Right atrium auricular region (tissue), 2 donors: ENCODE measurements around the gene ABCB10. TPM values are rescaled to one million over a fixed set of nuclear protein-coding genes. Genes with fewer than 3 reads are reported as not detected.
A peak's percentile ranks its signal among the peaks of the same experiment; 100 is the strongest.
"Not testable (repeated sequence)": the region's sequence is repeated elsewhere in the genome, so short reads cannot be mapped to it uniquely, and the experiment has no call there.

Source experiments
- DNase-seq: peaks from one replicate; pipeline ENCODE4 v3.0.0-alpha.2; 2019; ENCODE audit warnings: low spot score
- H3K27ac ChIP-seq, 2 donors: fragments of 200-600 bp; sonication (generic); 1 replicate in 1 of 2; 2 replicates in 1 of 2; pipeline ENCODE4 v1.5.1; 2016 to 2019
- H3K27me3 ChIP-seq, 2 donors: fragments of 200-600 bp; sonication (generic); one replicate each; pipeline versions ENCODE4 v1.5.1 to v1.6.0; 2017 to 2019
- H3K36me3 ChIP-seq: fragments of 200-600 bp; sonication (generic); one replicate; pipeline ENCODE4 v1.5.1; 2016
- H3K4me1 ChIP-seq, 2 donors: fragments of 200-600 bp; sonication (generic); one replicate each; pipeline versions ENCODE4 v1.5.1 to v1.6.0; 2017 to 2019
- H3K4me3 ChIP-seq, 2 donors: fragments of 200-600 bp; sonication (generic); 1 replicate in 1 of 2; 2 replicates in 1 of 2; pipeline ENCODE4 v1.5.1; 2017 to 2019; ENCODE audit warnings: mild to moderate bottlenecking in 1 of 2, moderate library complexity in 1 of 2
- H3K9me3 ChIP-seq, 2 donors: fragments of 200-600 bp; sonication (generic); one replicate each; pipeline ENCODE4 v1.5.1; 2019
- total RNA-seq, 2 donors: library from RNA; depleted of rRNA; stranded (reverse); fragments of >200 nt; gene quantifications; one replicate each; pipeline ENCODE4 v1.1.0, GENCODE V29; 2016
- TF ChIP-seq, protein P1 (sequence below), 2 donors: fragments of 200-600 bp; sonication (generic); IDR thresholded peaks; one replicate each; pipeline ENCODE4 v1.5.1; 2019; ENCODE audit warnings: antibody characterized with exemption in 2 of 2

ABCB10 gene
- total RNA-seq, 2 donors from 2014 or later, result 8.6 to 9.2 TPM

DNA sequence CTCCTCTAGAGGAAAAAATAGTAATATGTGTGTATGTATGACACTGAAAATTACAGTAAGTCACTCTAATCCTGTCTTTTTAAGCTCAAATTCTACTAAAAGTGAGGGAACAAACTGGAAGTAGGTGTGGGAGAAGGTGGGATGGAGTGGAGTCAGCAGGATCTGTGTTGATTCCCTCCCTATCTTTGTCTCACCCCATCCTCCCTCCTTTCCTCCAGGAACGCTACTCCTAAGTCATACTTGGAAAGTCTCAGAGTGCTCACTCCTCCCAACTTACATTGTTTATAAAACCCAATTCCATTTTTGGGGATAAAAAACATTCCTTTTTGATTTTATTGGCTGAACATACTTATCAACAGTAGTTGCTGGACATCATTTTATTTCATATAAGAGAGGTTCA, 35.5 kb downstream of the ABCB10 start:
- Histone ChIP-seq H3K27ac (no peak overlapping the region), H3K36me3 (peaks cover 57% of the 10 kb centered on the region)

DNA sequence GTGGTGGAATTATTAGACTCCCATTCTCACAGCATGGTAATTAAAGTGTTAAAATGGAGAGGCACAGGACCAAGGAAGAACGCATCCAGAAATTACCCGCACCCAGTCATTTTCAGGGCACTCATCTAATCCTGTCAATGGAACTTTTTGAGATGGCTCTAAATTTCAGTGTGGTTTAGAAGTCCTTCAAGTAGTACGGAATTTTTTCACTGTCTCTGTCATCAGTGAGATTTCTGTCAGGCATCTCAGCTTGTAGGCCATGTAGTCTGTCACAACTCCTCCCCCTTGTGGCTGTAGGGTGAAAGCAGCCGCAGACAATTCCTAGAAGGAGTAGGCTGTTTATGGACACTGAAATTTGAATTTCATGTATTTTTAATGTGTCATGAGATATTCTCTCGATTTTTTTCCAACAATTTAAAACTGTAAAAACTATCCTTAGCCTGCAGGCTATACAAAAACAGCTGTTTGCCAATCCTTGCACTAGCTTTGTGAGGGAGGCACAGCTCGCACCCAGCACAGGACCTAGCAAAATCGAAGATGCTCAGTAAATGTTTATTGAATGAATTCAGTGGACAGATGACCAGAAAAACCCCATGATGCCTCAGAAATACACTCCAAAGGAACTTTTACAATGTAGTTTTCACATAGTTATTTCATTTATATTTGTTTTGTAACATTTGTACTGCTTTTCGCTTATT, 43.8 kb downstream of the ABCB10 start:
- DNase-seq, result peak; percentile 63
- no peak overlapping the region for H3K27ac ChIP-seq
- no peaks in the 10 kb centered on the region for H3K27me3 ChIP-seq
- no peaks in the 10 kb centered on the region for H3K4me1 ChIP-seq
- H3K36me3 ChIP-seq, result no peaks in the 10 kb centered on the region
- TF ChIP-seq, protein P1, sequence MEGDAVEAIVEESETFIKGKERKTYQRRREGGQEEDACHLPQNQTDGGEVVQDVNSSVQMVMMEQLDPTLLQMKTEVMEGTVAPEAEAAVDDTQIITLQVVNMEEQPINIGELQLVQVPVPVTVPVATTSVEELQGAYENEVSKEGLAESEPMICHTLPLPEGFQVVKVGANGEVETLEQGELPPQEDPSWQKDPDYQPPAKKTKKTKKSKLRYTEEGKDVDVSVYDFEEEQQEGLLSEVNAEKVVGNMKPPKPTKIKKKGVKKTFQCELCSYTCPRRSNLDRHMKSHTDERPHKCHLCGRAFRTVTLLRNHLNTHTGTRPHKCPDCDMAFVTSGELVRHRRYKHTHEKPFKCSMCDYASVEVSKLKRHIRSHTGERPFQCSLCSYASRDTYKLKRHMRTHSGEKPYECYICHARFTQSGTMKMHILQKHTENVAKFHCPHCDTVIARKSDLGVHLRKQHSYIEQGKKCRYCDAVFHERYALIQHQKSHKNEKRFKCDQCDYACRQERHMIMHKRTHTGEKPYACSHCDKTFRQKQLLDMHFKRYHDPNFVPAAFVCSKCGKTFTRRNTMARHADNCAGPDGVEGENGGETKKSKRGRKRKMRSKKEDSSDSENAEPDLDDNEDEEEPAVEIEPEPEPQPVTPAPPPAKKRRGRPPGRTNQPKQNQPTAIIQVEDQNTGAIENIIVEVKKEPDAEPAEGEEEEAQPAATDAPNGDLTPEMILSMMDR (IDR thresholded peaks at IDR 0.05), result peak; percentile 68 to 81
- no peak overlapping the region for H3K4me3 ChIP-seq
- H3K9me3 ChIP-seq, result no peaks in the 10 kb centered on the region

More for the DNA sequence above, 35.5 kb downstream of the ABCB10 start:
- Histone ChIP-seq H3K9me3 (no peaks in the 10 kb centered on the region), H3K4me1 (no peaks in the 10 kb centered on the region), H3K27me3 (no peaks in the 10 kb centered on the region), H3K4me3 (no peak overlapping the region)
- TF ChIP-seq, protein P1 (IDR thresholded peaks at IDR 0.05), result no peak
- DNase-seq, result no peak

DNA sequence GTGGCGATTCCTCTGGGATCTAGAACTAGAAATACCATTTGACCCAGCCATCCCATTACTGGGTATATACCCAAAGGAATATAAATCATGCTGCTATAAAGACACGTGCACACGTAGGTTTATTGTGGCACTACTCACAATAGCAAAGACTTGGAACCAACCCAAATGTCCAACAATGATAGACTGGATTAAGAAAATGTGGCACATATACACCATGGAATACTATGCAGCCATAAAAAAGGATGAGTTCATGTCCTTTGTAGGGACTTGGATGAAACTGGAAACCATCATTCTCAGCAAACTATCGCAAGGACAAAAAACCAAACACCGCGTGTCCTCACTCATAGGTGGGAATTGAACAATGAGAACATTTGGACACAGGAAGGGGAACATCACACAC, 46.9 kb downstream of the ABCB10 start:
- H3K9me3 ChIP-seq, H3K27ac ChIP-seq: not testable (repeated sequence)
- peaks cover 0 to 18% of the 10 kb centered on the region in 2 donors for H3K4me1 ChIP-seq

DNA sequence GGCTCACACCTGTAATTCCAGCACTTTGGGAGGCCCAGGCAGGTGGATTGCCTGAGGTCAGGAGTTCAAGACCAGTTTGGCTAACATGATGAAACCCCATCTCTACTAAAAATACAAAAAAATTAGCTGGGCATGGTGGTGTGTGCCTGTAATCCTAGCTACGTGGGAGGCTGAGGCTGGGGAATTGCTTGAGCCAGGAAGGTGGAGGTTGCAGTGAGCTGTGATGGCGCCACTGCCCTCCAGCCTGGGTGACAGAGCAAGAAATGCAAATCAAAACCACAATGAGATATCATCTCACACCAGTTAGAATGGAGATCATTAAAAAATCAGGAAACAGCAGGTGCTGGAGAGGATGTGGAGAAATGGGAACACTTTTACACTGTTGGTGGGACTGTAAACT, 47.3 kb downstream of the ABCB10 start:
- peaks cover 0 to 18% of the 10 kb centered on the region in 2 donors for H3K4me1 ChIP-seq
- H3K27ac ChIP-seq, H3K36me3 ChIP-seq, H3K27me3 ChIP-seq, H3K4me3 ChIP-seq, H3K9me3 ChIP-seq, DNase-seq: not testable (repeated sequence)

More for the DNA sequence above, 46.9 kb downstream of the ABCB10 start:
- not testable (repeated sequence) for H3K27me3 ChIP-seq, DNase-seq, H3K4me3 ChIP-seq, H3K36me3 ChIP-seq

DNA sequence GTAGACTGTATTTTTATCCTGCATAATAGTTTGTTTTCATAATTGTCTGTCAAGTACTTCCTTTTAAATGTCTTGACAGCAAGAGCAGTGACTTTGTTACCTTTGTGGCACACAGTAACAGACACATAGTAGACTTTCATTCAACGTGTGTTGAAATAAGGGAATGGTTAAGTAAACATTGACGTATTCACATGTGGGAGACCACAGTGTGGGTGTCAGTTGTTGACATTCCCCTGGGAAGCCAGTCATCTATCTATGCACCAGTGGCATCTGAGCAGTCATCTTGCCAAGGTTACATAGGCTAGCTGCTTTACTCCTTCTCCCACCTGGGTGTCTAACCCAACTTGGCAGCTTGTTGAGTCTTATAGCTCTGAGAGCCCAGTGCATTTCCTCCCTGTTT, 48.9 kb downstream of the ABCB10 start:
- H3K9me3 ChIP-seq, result no peaks in the 10 kb centered on the region
- no peaks in the 10 kb centered on the region for H3K27me3 ChIP-seq
- peaks cover 7% of the 10 kb centered on the region for H3K36me3 ChIP-seq
- DNase-seq, result no peak
- no peak overlapping the region for H3K4me3 ChIP-seq
- peaks cover 0 to 18% of the 10 kb centered on the region in 2 donors for H3K4me1 ChIP-seq
- no peak overlapping the region for H3K27ac ChIP-seq
- TF ChIP-seq, protein P1 (IDR thresholded peaks at IDR 0.05), result no peak

DNA sequence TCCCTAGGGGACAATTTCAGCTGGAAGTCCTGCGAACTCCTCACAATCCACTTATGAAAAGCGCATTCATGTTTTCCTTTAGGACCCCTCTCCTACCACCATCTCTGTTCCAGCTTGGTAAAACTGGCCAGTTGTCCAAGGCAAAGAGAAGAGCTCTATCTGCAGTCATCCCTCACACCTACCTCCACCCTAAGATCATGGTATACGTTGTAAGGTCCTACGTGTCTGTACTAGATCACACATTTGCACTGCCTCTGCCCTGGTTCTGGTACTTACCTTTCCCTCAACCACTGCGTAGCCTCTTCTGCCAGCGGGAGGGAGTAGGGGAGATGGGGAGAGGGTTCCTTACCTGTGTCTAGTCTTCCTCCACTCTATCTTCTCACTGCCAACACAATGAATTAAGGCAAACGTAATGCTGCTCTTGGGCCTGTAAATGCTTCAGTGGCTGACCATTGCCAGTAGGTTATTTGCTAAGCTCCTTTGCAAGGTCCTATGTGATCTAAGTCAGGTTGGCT, 49.6 kb downstream of the ABCB10 start:
- Histone ChIP-seq H3K27me3 (no peaks in the 10 kb centered on the region), H3K9me3 (no peaks in the 10 kb centered on the region), H3K4me1 (peaks cover 0 to 18% of the 10 kb centered on the region in 2 donors), H3K36me3 (peaks cover 9% of the 10 kb centered on the region), H3K27ac (peak overlapping the region; percentile 88 to 98), H3K4me3 (peak overlapping the region; percentile 99 to 100)
- TF ChIP-seq, protein P1 (IDR thresholded peaks at IDR 0.05), result no peak
- no peak for DNase-seq
